ENCODE results near the gene ZNF710.

Gene ZNF710

GRCh38 chr15:90004252-90004651, 3.1 kb downstream of the ZNF710 start:
- ATAC-seq (ENCODE audit: insufficient read depth, low read depth), result no peak
- 0 out of 2 replicates have a peak, but pooled peaks cover 2% of the 10 kb centered on the region for H3K36me3 ChIP-seq (ENCODE audit: insufficient read depth, low read length)
- DNase-seq, result no peak
- H3K4me3 ChIP-seq (ENCODE audit: low read depth in 1 of 2, low read length in 2 of 2), result no peak overlapping the region
- H3K4me1 ChIP-seq (ENCODE audit: insufficient read depth, low read length), result peaks cover 28% of the 10 kb centered on the region
- H4K20me1 ChIP-seq (ENCODE audit: insufficient read depth, low read length), result peaks cover 7% of the 10 kb centered on the region; the same call in 1 of the 2 replicates
- no peak overlapping the region for H3K27ac ChIP-seq (ENCODE audit: low read length)
- H3K9me3 ChIP-seq (ENCODE audit: insufficient read depth, low read length, severe bottlenecking), result no peaks in the 10 kb centered on the region
- no peak overlapping the region for H3K4me2 ChIP-seq (ENCODE audit: insufficient read depth, low read length)
- TF ChIP-seq EZH2 (IDR thresholded peaks at IDR 0.05; ENCODE audit: borderline replicate concordance, low read depth, low read length, severe bottlenecking), result no peak
- TF ChIP-seq CTCF (IDR thresholded peaks at IDR 0.05; ENCODE audit: borderline replicate concordance, extremely low read depth, low read length, poor library complexity, severe bottlenecking), result no peak
- no peak overlapping the region for H2AFZ ChIP-seq (ENCODE audit: low read depth, low read length)
- peaks cover 51% of the 10 kb centered on the region for H3K79me2 ChIP-seq (ENCODE audit: insufficient read depth, low read length)
- H3K9ac ChIP-seq (ENCODE audit: low read depth, low read length), result no peak overlapping the region
- no peaks in the 10 kb centered on the region for H3K27me3 ChIP-seq (ENCODE audit: insufficient read depth, low read length, poor library complexity)

- Histone ChIP-seq H4K20me1 (ENCODE audit: insufficient read depth, low read length) (peaks cover 7% of the 10 kb centered on the region; the same call in 1 of the 2 replicates), H3K4me3 (ENCODE audit: low read depth in 1 of 2, low read length in 2 of 2) (no peak overlapping the region), H3K36me3 (ENCODE audit: insufficient read depth, low read length) (0 out of 2 replicates have a peak, but pooled peaks cover 2% of the 10 kb centered on the region), H3K4me2 (ENCODE audit: insufficient read depth, low read length) (no peak overlapping the region), H3K9ac (ENCODE audit: low read depth, low read length) (no peak overlapping the region), H3K9me3 (ENCODE audit: insufficient read depth, low read length, severe bottlenecking) (no peaks in the 10 kb centered on the region), H3K27ac (ENCODE audit: low read length) (no peak overlapping the region), H3K27me3 (ENCODE audit: insufficient read depth, low read length, poor library complexity) (no peaks in the 10 kb centered on the region), H3K4me1 (ENCODE audit: insufficient read depth, low read length) (peaks cover 28% of the 10 kb centered on the region), H2AFZ (ENCODE audit: low read depth, low read length) (no peak overlapping the region), H3K79me2 (ENCODE audit: insufficient read depth, low read length) (peaks cover 55% of the 10 kb centered on the region)
- no peak for DNase-seq
- TF ChIP-seq CTCF (IDR thresholded peaks at IDR 0.05; ENCODE audit: borderline replicate concordance, extremely low read depth, low read length, poor library complexity, severe bottlenecking), result no peak
- ATAC-seq (ENCODE audit: insufficient read depth, low read depth), result no peak
Measured at GRCh38 chr15:90004671-90005070, 3.5 kb downstream of the ZNF710 start.

- Histone ChIP-seq H3K27ac (ENCODE audit: low read length) (no peak overlapping the region), H3K4me1 (ENCODE audit: insufficient read depth, low read length) (peaks cover 20% of the 10 kb centered on the region), H3K9me3 (ENCODE audit: insufficient read depth, low read length, severe bottlenecking) (peaks cover 6% of the 10 kb centered on the region), H3K9ac (ENCODE audit: low read depth, low read length) (no peak overlapping the region), H3K4me3 (ENCODE audit: low read depth in 1 of 2, low read length in 2 of 2) (no peak overlapping the region), H3K27me3 (ENCODE audit: insufficient read depth, low read length, poor library complexity) (no peaks in the 10 kb centered on the region), H3K36me3 (ENCODE audit: insufficient read depth, low read length) (peaks cover 2% of the 10 kb centered on the region; the same call in 1 of the 2 replicates), H3K79me2 (ENCODE audit: insufficient read depth, low read length) (peaks cover 67% of the 10 kb centered on the region), H2AFZ (ENCODE audit: low read depth, low read length) (no peak overlapping the region), H3K4me2 (ENCODE audit: insufficient read depth, low read length) (no peak overlapping the region), H4K20me1 (ENCODE audit: insufficient read depth, low read length) (peaks cover 7% of the 10 kb centered on the region; the same call in 1 of the 2 replicates)
- TF ChIP-seq CTCF (IDR thresholded peaks at IDR 0.05; ENCODE audit: borderline replicate concordance, extremely low read depth, low read length, poor library complexity, severe bottlenecking), result no peak
- no peak for TF ChIP-seq EZH2 (IDR thresholded peaks at IDR 0.05; ENCODE audit: borderline replicate concordance, low read depth, low read length, severe bottlenecking)
- DNase-seq (no peak), ATAC-seq (ENCODE audit: insufficient read depth, low read depth) (no peak)
Measured at GRCh38 chr15:90006217-90007075, 5.3 kb downstream of the ZNF710 start.

Measured in DND-41 (cell line).